Tibial nerve (tissue), 4 donors: ENCODE data around the gene REEP6. TPM values are rescaled to one million over a fixed set of nuclear protein-coding genes. Genes with fewer than 3 reads are reported as not detected.
A peak's percentile ranks its signal among the peaks of the same experiment; 100 is the strongest.
"Not testable (repeated sequence)": the region's sequence is repeated elsewhere in the genome, so short reads cannot be mapped to it uniquely, and the experiment has no call there.

Experiments used
- DNase-seq, 2 donors: peaks; one replicate each; pipeline ENCODE4 v3.0.0-alpha.2; 2019; ENCODE audit warnings: low spot score in 2 of 2
- H3K27ac ChIP-seq, 4 donors: fragments of 200-600 bp; sonication (generic) in 3 of 4; one replicate each; pipeline ENCODE4 v1.5.1; 2017 to 2019; ENCODE audit warnings: mild to moderate bottlenecking in 1 of 4
- H3K27me3 ChIP-seq, 2 donors: fragments of 200-600 bp; sonication (generic) in 1 of 2; one replicate each; pipeline versions ENCODE4 v1.5.1 to v1.6.0; 2017 to 2019
- H3K36me3 ChIP-seq, 3 donors: fragments of 200-600 bp; sonication (generic); one replicate each; pipeline ENCODE4 v1.5.1; 2018 to 2019
- H3K4me1 ChIP-seq, 4 donors: fragments of 200-600 bp; sonication (generic) in 3 of 4; one replicate each; pipeline ENCODE4 v1.5.1; 2017 to 2019
- H3K4me3 ChIP-seq, 4 donors: fragments of 200-600 bp; sonication (generic) in 3 of 4; one replicate each; pipeline ENCODE4 v1.5.1; 2017 to 2019; ENCODE audit warnings: mild to moderate bottlenecking in 1 of 4, moderate library complexity in 1 of 4
- H3K9me3 ChIP-seq, 4 donors: fragments of 200-600 bp; sonication (generic) in 3 of 4; one replicate each; pipeline ENCODE4 v1.5.1; 2017 to 2019
- EP300 ChIP-seq, 2 donors: sonication (generic); formaldehyde crosslinking; IDR thresholded peaks; one replicate each; pipeline ENCODE4 v1.6.1; 2017; ENCODE audit warnings: antibody characterized with exemption in 2 of 2, mild to moderate bottlenecking in 1 of 2
- POLR2A ChIP-seq, 2 donors: fragments of 450-650 bp; IDR thresholded peaks; one replicate each; pipeline ENCODE4 v1.6.1; 2017; ENCODE audit warnings: antibody characterized with exemption in 2 of 2, mild to moderate bottlenecking in 2 of 2, moderate library complexity in 2 of 2
- WGBS, 2 donors: methylation state at CpG; one replicate each; pipeline ENCODE4 v1.1.5; 2018; 5-methylcytosine and 5-hydroxymethylcytosine counted together
- total RNA-seq, 4 donors: library from RNA; depleted of rRNA; stranded (reverse); fragments of >200 nt; gene quantifications; one replicate each; pipeline ENCODE4 v1.1.0, GENCODE V29; 2016
- TF ChIP-seq, protein P1 (sequence below), 5 experiments: fragments of 200-600 bp in 3 of 5; fragments of 450-650 bp in 2 of 5; sonication (generic) in 3 of 5; IDR thresholded peaks; one replicate each; pipeline ENCODE4 v1.5.1; 2016 to 2019; ENCODE audit warnings: antibody characterized with exemption in 5 of 5, mild to moderate bottlenecking in 3 of 5, moderate library complexity in 2 of 5

REEP6 gene
- total RNA-seq, 4 donors from 2014 or later = 1.2 to 4.6 (median 2.9) TPM

DNA sequence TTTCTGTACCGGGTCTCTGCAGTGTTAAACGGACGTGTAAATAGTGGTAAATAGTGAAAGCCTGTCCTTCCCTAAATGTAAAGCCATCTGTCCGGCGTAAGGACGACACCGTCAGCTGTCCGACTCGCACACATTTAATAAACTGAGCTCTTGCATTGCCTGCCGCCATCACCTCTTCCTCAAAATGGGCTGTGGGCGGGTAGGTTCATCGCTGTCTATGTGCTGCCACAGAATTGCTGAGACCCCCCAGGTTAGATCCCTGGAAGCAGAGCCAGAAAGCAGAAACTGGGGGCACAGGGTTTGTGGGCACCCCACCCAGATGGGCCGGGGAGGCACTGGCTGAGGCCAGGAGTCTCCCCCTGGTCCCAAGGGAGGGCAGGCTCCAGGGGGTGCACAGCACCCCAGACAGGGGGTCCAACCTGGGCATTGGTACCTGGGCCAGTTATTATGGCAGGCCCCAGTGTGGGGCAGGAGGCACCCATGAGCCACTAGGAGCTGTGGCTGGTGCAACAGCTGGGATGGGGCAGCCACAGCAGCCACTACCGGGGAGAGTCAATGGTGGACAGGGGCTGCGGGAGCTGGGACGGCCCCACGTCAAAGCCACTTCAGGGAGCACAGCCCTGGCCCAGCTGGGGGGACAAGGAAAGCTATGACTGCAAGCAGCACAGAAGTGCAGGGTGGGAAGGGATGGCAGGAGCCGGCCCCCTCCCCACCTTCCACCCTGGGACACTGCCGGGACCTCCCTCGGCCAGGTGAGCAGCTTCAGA, 17.7 kb upstream of the REEP6 start:
- H3K9me3 ChIP-seq = no peaks in the 10 kb centered on the region
- H3K4me3 ChIP-seq = no peak overlapping the region
- no peak for DNase-seq
- peaks cover 2 to 54% of the 10 kb centered on the region in 2 donors for H3K27me3 ChIP-seq
- H3K4me1 ChIP-seq = peaks cover 0 to 88% (median 49%) of the 10 kb centered on the region in 4 donors
- TF ChIP-seq EP300 (IDR thresholded peaks at IDR 0.05) (no peak), POLR2A (IDR thresholded peaks at IDR 0.05) (no peak)
- TF ChIP-seq, protein P1, sequence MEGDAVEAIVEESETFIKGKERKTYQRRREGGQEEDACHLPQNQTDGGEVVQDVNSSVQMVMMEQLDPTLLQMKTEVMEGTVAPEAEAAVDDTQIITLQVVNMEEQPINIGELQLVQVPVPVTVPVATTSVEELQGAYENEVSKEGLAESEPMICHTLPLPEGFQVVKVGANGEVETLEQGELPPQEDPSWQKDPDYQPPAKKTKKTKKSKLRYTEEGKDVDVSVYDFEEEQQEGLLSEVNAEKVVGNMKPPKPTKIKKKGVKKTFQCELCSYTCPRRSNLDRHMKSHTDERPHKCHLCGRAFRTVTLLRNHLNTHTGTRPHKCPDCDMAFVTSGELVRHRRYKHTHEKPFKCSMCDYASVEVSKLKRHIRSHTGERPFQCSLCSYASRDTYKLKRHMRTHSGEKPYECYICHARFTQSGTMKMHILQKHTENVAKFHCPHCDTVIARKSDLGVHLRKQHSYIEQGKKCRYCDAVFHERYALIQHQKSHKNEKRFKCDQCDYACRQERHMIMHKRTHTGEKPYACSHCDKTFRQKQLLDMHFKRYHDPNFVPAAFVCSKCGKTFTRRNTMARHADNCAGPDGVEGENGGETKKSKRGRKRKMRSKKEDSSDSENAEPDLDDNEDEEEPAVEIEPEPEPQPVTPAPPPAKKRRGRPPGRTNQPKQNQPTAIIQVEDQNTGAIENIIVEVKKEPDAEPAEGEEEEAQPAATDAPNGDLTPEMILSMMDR (IDR thresholded peaks at IDR 0.05) = no peak
- H3K27ac ChIP-seq = peak overlapping the region in 1 of 4 donors; percentile 50
- 57 to 69% methylated on average over 18 to 20 of the region's 20 CpGs for WGBS, 2 donors
- peaks cover 0 to 36% (median 3%) of the 10 kb centered on the region in 3 donors for H3K36me3 ChIP-seq

DNA sequence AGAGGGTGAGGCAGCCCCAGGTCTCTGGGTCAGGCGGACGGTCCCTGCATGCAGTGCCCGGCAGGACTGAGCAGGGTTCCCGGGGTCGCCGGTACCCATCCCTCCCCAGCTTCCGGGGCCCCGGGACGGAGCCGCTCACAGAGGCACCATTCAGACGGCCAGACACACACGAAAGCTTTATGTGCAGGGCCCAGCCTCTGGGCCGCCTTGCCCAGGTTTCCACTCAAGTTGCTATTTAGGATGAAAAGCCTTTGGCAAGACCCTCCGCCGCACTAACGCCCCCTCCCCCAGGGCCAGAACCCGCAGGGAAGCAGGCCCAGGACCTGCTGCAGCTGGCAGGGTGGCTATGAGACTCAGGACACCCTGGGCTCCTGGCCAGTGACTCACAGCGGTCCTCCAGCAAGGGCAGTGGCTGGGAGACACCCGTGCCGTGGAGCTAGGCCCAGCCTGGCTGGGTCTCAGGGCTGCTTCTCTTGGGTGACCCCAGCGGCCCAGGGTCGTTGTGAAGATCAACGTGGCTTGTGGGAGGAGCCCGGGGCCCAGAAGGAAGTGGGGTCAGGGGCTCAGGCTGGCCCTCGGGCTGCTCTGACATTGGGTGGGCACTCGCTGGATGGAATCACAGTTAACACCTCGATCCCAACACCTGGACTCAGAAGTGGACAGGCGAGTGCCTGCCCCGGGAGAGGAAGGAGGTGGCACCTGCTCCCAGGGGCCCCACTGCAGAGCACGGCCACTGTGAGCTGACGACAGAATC, 16.8 kb upstream of the REEP6 start:
- H3K4me3 ChIP-seq = no peak overlapping the region
- H3K27ac ChIP-seq = peak overlapping the region in 3 of 4 donors; percentile 31 to 60 (median 50)
- H3K9me3 ChIP-seq = no peaks in the 10 kb centered on the region
- TF ChIP-seq, protein P1 (IDR thresholded peaks at IDR 0.05) = no peak
- TF ChIP-seq POLR2A (IDR thresholded peaks at IDR 0.05) = no peak
- no peak for TF ChIP-seq EP300 (IDR thresholded peaks at IDR 0.05)
- H3K27me3 ChIP-seq = peaks cover 2 to 48% of the 10 kb centered on the region in 2 donors
- no peak for DNase-seq
- peaks cover 0 to 84% (median 46%) of the 10 kb centered on the region in 4 donors for H3K4me1 ChIP-seq
- WGBS, 2 donors = 54 to 59% methylated on average over 23 to 30 of the region's 31 CpGs
- H3K36me3 ChIP-seq = peaks cover 0 to 36% (median 3%) of the 10 kb centered on the region in 3 donors

DNA sequence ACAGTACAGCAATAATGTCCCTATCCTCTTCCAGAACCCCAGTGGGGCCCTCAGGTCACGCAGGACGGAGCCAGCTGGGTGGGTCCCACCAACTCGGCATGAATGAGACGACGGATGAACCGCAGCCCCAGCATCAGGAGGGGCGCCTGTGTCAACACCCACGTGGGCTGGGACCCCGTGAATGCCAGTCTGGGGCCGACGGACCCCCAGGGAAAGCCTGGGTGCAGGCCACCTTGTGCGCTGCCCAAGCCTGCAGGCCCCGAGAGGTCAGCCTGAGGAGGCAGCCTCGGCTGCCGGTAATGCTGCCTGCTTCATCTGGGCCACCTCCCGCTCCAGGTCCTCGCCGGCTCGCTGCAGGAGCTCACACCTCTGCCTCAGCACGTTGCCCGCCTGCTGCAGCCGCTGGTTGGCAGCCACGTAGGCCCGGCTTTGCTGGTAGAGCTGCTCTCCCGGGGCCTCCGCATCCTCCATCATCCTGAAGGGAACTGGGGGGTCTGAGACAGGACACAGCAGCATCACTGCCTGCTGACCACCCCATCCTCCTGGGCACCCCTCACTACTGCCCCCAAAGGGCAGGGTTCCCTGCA, 16.1 kb upstream of the REEP6 start:
- peaks cover 0 to 87% (median 46%) of the 10 kb centered on the region in 4 donors for H3K4me1 ChIP-seq
- H3K36me3 ChIP-seq = peaks cover 0 to 36% (median 3%) of the 10 kb centered on the region in 3 donors
- no peak overlapping the region for H3K4me3 ChIP-seq
- DNase-seq = no peak
- WGBS, 2 donors = 79% methylated on average over 11 to 18 of the region's 26 CpGs
- H3K9me3 ChIP-seq = no peaks in the 10 kb centered on the region
- TF ChIP-seq, protein P1 (IDR thresholded peaks at IDR 0.05) = no peak
- no peak for TF ChIP-seq POLR2A (IDR thresholded peaks at IDR 0.05)
- TF ChIP-seq EP300 (IDR thresholded peaks at IDR 0.05) = no peak
- peak overlapping the region in 2 of 4 donors; percentile 50 to 60 for H3K27ac ChIP-seq
- H3K27me3 ChIP-seq = peaks cover 2 to 45% of the 10 kb centered on the region in 2 donors

DNA sequence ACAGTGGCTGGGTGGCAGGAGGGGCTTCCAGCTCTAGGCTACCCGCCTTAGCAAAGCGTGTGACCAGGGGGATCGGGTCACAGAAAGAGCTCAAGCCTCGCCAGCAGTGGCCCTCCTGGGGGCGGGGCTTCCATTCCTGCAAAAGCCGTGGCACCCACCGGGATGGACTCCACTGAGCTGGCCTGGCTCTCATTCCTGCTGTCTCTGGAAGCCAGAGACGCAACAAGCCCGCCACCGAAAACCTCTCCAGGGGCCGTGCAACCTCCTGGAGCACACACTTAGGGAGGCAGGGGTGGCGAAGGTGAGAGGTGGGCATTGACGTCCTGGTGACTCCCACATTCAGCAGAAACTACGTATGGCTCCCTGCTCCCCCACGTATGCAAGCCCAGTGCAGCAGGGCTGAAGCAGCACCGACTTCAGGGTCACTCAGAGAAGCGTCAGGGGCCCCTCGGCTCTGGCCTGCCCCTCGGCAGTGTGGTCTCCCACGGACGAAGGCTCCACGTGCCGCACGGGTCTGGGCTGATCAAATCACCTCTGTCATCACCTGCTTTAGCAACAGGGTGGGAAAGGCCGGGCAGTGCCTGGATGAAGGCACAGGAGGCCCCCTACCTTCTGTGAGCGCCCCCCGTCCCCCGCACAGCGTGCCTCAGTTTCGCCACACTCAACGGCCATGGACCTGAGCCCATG, 15.1 kb upstream of the REEP6 start:
- WGBS, 2 donors = 89 to 91% methylated on average over 27 to 28 of the region's 31 CpGs
- Histone ChIP-seq H3K36me3 (peaks cover 0 to 36% (median 3%) of the 10 kb centered on the region in 3 donors), H3K27ac (no peak overlapping the region), H3K4me3 (no peak overlapping the region), H3K9me3 (no peaks in the 10 kb centered on the region), H3K27me3 (peaks cover 2 to 34% of the 10 kb centered on the region in 2 donors), H3K4me1 (peaks cover 0 to 78% (median 36%) of the 10 kb centered on the region in 4 donors)
- TF ChIP-seq, protein P1 (IDR thresholded peaks at IDR 0.05) = no peak
- TF ChIP-seq POLR2A (IDR thresholded peaks at IDR 0.05) (no peak), EP300 (IDR thresholded peaks at IDR 0.05) (no peak)
- DNase-seq = no peak

DNA sequence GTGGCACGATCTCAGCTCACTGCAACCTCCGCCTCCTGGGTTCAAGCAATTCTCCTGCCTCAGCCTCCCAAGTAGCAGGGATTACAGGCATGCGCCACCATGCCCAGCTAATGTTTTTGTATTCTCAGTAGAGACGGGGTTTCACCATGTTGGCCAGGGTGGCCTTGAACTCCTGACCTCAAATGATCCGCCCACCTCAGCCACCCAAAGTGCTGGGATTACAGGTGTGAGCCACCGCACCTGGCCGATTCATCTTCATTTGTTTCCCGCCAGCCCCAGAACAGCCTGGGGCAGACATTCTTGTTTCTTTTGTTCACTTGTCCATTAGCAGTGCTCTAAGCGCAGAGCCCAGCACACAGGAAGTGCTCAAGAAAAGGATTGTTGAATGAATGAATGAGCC, 13.9 kb upstream of the REEP6 start:
- H3K9me3 ChIP-seq, H3K4me3 ChIP-seq, H3K27ac ChIP-seq, DNase-seq: not testable (repeated sequence)
- Histone ChIP-seq H3K36me3 (peaks cover 0 to 36% (median 3%) of the 10 kb centered on the region in 3 donors), H3K27me3 (peaks cover 0 to 23% of the 10 kb centered on the region in 2 donors), H3K4me1 (peaks cover 0 to 66% (median 27%) of the 10 kb centered on the region in 4 donors)
- 89 to 91% methylated on average over 9 of the region's 9 CpGs for WGBS, 2 donors
